Stimulated activated naive CD8-positive, alpha-beta T cell treated with anti-CD3 and anti-CD28 coated beads, Interleukin-15, Interleukin-2, amounts not matched to agents 100 U/mL and 50 U/mL, for 24 hours (primary cell): Measurements from ENCODE around the gene ATP6V1B1.

Experiments used
- ATAC-seq: fragments of 150-1000 bp; cut with Tn5 transposase; one replicate; pipeline ENCODE4 v1.10.0; 2021
- DNase-seq: peaks from one replicate; pipeline ENCODE4 v3.0.0; 2021

ATP6V1B1 gene

GRCh38 chr2:70935468-70936164 lies at the start of gene ATP6V1B1:
Gene ATP6V1B1 (plus strand): TSS chr2:70935900. CDS start chr2:70935955, 55 bp downstream.
- ATAC-seq (no peak), DNase-seq (no peak)

DNA sequence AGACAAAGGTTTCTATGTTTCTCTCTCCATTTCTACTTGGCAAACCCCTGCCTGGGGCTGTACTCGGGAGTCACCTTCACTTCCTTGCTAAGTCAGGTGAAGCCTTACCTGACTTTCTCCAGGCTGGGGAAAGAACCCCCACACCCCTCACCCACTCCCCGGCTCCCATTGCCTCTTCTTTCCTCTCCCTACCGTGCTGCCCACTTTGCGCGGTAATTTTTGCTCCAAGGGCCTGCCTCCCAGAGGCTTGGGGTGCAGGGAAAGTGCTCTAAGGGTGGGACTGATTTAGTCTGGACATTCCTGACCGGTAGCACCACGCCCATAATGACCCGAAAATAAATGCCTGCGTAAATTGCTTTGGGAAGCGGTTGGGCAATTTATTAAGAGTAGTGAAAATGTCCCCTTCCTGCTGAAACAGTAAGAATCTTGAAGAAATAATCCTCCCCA lies 49.1 kb upstream of the ATP6V1B1 start:
- no peak for DNase-seq
- no peak for ATAC-seq

- no peak for ATAC-seq
- DNase-seq: no peak
Observed at GRCh38 chr2:70887208-70887549, 48.5 kb upstream of the ATP6V1B1 start.

- peak; percentile 67 for DNase-seq
- no peak for ATAC-seq
Observed at GRCh38 chr2:70887550-70888246, 48.0 kb upstream of the ATP6V1B1 start.

DNA sequence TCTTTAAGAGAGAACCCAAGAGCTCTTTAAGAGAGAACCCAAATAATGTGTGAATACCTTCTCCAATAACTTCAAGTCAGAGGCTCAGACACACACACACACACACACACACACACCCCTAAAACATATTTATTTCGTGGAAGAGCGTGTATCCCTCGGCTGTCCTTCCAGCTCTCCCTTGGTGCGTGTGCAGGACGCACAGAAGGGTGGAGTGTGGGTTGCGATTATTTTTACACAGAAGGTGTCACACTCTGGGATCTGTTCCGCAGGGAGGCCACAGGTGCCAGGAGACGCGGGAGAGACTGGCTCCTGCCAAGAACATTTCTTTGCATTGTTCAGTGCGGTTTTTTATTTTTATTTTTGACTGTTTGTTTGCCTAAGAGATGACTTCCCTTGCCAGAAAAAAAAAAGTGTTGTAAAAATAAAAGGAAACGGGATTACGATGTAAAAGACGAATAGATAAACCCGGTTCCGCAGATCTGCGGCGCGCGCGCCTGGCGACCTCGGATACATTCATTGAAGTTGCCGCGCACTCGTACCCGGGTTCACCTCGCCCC lies 47.3 kb upstream of the ATP6V1B1 start:
- DNase-seq (no peak), ATAC-seq (no peak)

DNA sequence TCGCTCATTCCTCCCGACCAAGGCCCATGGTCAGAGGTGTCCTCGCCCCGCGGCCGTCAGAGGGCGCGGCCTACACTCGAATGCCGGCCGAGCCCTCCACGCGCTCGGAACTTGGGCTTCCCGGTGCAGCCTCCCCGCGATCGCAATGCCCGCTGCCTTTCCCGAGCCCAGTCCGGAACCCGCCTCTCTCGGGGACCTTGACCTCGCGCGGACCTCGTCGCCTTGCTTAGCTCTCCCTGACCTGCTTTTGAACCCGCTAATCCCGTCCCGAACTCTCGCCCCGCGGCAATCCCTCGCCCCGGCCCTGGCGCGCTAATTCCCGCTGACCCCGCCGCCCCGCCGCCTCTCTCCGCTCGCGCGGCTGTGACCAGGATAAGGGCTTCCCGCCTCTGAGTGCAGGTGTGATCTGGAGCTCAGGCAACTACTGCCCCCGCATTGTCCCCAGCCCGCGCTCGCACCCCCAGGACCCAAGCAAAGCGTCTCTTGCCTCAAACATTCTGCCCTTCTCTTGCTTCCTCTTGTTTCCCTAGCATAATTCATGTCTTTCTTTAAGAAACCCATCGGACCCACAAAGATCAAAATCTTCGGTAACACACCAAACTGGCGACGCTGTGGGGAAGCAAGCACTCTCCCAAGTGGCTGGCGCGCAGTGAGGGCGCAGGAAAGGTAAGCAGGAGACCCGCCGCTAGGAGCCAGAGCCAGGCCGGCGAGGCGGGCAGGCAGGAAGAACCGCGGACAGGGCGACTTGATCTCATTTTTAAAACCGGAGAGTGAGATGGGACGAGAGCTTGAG lies 46.6 kb upstream of the ATP6V1B1 start:
- ATAC-seq: no peak
- DNase-seq: no peak

- no peak for DNase-seq
- no peak for ATAC-seq
Observed at GRCh38 chr2:70889716-70890037, 46.0 kb upstream of the ATP6V1B1 start.

- DNase-seq (no peak), ATAC-seq (no peak)
Observed at GRCh38 chr2:70890469-70891065, 45.1 kb upstream of the ATP6V1B1 start.

GRCh38 chr2:70891572-70892357 lies 43.9 kb upstream of the ATP6V1B1 start:
- no peak for ATAC-seq
- no peak for DNase-seq

DNA sequence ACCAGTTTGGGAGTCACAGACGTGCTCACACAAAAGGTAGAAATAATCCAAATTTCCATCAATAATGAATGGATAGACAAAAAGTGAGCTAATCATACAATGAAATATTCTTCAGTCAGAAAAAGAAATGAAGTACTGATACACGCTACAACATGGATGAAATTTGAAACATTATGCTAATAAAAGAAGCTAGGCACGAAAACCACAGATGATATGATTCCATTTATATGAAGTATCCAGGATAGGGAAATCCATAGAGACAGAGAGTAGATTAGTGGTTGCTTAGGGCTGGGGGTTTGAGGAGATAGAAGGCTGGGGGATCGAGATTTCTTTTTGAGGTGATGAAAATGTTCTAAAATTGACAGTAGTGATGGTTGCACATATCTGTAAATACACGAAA lies 43.0 kb upstream of the ATP6V1B1 start:
- no peak for ATAC-seq

DNA sequence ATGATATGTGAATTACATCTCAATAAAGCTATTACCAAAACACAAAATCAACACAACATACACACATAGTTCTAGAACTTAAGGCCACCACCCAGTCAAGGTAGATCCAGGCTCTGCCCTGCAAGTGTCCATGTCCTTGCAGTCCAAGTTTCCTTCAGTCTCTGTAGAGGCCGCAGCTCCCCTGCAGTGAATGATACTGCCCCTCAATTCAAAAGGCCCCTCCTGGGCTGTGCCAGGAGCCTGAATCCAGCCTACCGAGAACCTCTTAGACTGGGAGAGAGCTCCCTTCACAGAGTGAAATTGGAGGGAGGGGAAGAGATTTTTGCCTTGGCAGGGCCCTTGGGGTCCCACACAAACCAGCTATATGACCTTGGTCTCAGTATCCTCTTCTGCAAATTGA lies 42.5 kb upstream of the ATP6V1B1 start:
- no peak for DNase-seq
- no peak for ATAC-seq

More for the DNA sequence above, 43.0 kb upstream of the ATP6V1B1 start:
- DNase-seq: no peak

DNA sequence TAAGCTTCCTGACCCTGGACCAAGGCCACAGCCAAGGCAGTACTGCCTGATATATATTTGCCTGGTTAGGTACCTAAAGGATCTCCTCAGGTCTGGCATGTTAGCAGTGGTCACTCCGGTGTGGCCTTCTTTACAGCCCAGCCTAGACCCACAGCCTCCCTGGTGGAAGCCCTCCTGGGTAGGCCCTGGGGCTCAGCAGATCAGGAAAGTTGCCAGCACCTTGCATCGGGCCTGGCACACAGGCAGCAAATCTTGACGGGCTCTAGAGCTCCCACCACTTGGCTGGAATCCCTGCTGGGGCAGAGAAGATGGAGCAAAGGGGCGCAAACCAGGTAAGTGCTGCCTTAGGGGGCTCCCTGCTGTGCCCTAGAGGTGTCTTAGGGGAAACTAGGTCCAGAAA lies 40.9 kb upstream of the ATP6V1B1 start:
- ATAC-seq (no peak), DNase-seq (no peak)

GRCh38 chr2:70895249-70895648 lies 40.5 kb upstream of the ATP6V1B1 start:
- ATAC-seq (no peak), DNase-seq (no peak)

DNA sequence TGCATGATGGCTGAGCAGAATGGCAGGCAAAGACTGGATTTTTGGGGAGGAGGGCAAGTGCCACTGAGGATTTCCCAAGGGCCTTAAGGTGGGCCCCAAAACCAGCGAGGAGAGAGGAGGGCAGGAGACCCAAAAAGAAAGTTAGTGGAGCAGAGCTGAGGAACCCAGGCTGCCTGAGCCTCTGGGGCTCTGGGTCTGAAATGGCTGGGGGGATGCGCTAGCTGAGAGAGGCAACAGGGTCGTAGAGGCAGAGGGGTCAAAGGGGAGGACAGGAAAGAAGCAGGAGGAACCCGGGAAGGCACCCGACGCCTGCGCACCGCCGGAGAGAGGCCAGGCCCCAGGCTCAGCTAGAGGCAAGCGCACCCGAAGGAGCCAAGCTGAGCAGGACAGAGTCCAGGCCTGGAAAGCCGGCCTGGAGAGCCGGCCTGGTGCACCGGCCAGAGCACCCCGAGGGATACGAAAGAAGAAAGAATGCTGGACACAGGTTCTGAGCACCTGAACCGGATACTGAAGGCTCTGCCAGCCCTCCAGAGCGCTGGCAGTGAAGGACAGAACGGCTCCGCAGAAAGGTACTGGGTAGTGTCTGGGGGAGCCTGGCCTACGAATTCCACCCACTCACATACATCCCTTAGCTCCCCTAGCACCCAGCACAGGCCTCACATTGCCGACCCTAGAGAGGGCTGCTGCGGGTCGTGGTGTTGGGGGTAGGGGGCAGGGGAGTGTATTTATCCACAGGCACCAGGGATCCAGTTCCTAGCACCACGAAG lies 39.5 kb upstream of the ATP6V1B1 start:
- DNase-seq (no peak), ATAC-seq (no peak)

- ATAC-seq: no peak
- no peak for DNase-seq
Observed at GRCh38 chr2:70896765-70897202, 38.9 kb upstream of the ATP6V1B1 start.

DNA sequence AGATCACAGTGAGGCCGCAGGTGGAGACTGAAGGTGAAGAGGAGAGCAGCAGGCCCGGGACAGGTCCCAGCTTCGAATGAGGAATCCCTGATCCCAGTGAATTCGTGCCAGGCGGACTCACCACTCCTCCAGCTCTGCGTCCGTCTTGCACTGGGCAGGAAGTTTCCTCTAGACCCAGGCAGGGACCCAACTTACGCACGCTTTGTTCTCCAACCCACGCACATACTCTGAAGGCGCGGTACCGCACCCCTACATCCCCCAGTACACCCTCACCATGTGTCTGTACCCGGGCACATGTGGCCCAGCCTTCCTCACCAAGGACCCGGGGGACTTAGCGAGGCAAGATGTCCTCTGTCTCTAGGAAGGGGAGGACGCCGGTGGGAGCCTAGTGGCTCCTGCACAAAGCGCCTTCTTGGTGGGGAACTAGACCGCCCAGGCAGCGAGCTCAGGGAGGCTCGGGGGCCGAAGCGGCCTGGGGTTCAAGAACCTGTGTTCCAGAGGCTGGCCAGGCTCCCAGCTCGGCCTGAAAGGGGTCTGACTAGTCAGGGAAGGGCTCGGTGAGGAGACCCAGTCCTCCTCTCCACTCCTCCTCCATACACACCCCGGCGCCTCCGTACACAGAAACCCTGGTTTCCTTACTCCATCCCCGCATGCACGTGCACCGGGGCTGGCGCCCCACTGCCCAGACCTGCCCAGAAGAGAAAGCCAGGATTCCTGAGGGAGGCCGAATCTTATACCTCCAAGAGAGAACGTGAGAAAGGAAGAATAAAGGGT lies 38.3 kb upstream of the ATP6V1B1 start:
- ATAC-seq (no peak), DNase-seq (no peak)

DNA sequence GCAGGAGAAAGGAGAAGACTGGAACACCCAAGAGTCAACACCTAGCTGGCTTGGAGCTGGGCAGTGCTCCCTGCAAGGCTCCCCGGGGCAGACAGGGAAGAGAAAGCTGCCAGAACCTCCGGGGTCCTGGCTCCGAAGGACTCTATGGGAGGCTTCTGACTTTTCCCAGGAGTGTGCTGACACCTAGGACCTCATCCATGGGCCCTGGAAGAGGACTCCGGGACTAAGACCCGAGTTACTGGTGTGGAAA lies 37.8 kb upstream of the ATP6V1B1 start:
- no peak for ATAC-seq
- no peak for DNase-seq

GRCh38 chr2:70898363-70899240 lies 37.1 kb upstream of the ATP6V1B1 start:
- no peak for DNase-seq
- ATAC-seq: no peak
